ENCODE measurements around the gene MAP3K12.

The MAP3K12 gene

DNA sequence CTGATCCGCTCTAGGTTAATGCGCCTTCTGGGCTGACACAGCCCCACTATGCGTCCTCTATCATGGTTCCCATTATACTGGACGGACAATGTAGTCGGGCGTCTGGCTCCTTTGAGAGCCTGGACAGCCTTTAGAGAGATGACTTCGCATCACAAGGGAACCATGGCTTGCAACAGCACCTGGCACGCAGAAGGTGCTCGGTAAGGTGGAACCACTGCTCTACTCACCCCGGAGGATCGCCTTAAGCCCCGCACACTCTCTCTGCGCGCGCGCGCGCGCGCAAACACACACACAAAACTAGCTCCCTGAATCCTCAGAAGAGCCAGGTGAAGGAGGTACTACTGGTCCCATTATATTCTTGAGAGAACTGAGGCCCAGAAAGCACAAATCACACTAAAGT is 7.1 kb downstream of the MAP3K12 start:
- TF ChIP-seq, protein P1, sequence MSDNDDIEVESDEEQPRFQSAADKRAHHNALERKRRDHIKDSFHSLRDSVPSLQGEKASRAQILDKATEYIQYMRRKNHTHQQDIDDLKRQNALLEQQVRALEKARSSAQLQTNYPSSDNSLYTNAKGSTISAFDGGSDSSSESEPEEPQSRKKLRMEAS (IDR thresholded peaks at IDR 0.05) = no peak
- TF ChIP-seq ZBTB7A (IDR thresholded peaks at IDR 0.05; ENCODE audit: low read depth) (no peak), FOXM1 (IDR thresholded peaks at IDR 0.05; ENCODE audit: borderline replicate concordance, low read depth) (no peak), TAF1 (IDR thresholded peaks at IDR 0.05; ENCODE audit: low read depth) (no peak)

DNA sequence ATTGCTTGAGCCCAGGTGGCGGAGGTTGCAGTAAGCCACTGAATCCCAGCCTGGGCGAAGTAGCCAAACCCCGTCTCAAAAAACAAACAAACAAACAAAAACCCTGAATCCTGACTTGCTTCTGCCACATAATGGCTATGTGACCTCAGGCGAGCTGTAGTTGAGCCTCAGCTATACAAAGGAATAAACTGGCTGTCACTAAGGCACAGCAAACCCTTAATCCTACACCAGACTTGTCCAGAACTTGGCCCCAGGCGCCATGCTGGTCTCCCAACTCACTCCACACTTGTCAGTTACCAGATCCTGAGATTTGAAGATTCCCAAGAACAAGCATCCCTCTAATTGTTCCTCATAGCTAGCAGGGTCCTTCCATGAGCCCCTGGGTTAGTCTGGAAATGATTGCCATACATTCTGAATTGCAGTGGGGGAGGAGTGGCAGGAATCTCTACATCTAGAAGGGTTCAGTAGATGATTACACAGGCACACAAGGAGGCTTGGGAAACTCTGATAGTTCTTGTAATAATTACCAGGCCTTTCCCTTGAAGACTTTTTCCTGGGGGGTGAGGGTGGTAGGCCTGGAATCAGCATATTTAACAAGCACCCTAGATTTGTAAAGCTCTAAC is 9.9 kb downstream of the MAP3K12 start:
- TF ChIP-seq, protein P2, sequence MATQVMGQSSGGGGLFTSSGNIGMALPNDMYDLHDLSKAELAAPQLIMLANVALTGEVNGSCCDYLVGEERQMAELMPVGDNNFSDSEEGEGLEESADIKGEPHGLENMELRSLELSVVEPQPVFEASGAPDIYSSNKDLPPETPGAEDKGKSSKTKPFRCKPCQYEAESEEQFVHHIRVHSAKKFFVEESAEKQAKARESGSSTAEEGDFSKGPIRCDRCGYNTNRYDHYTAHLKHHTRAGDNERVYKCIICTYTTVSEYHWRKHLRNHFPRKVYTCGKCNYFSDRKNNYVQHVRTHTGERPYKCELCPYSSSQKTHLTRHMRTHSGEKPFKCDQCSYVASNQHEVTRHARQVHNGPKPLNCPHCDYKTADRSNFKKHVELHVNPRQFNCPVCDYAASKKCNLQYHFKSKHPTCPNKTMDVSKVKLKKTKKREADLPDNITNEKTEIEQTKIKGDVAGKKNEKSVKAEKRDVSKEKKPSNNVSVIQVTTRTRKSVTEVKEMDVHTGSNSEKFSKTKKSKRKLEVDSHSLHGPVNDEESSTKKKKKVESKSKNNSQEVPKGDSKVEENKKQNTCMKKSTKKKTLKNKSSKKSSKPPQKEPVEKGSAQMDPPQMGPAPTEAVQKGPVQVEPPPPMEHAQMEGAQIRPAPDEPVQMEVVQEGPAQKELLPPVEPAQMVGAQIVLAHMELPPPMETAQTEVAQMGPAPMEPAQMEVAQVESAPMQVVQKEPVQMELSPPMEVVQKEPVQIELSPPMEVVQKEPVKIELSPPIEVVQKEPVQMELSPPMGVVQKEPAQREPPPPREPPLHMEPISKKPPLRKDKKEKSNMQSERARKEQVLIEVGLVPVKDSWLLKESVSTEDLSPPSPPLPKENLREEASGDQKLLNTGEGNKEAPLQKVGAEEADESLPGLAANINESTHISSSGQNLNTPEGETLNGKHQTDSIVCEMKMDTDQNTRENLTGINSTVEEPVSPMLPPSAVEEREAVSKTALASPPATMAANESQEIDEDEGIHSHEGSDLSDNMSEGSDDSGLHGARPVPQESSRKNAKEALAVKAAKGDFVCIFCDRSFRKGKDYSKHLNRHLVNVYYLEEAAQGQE (IDR thresholded peaks at IDR 0.05; ENCODE audit: low read depth) = no peak
- TF ChIP-seq, protein P3, sequence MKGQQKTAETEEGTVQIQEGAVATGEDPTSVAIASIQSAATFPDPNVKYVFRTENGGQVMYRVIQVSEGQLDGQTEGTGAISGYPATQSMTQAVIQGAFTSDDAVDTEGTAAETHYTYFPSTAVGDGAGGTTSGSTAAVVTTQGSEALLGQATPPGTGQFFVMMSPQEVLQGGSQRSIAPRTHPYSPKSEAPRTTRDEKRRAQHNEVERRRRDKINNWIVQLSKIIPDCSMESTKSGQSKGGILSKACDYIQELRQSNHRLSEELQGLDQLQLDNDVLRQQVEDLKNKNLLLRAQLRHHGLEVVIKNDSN (IDR thresholded peaks at IDR 0.05) = no peak
- TF ChIP-seq, protein P1 (IDR thresholded peaks at IDR 0.05) = no peak
- TF ChIP-seq ZBTB7A (IDR thresholded peaks at IDR 0.05; ENCODE audit: low read depth) (no peak), RAD21 (IDR thresholded peaks at IDR 0.05; ENCODE audit: low read depth) (no peak), CEBPB (IDR thresholded peaks at IDR 0.05) (no peak), FOXM1 (IDR thresholded peaks at IDR 0.05; ENCODE audit: borderline replicate concordance, low read depth) (no peak), YY1 (IDR thresholded peaks at IDR 0.05; ENCODE audit: low read depth) (no peak), NFIC (IDR thresholded peaks at IDR 0.05) (no peak), TAF1 (IDR thresholded peaks at IDR 0.05; ENCODE audit: low read depth) (no peak), CREB1 (IDR thresholded peaks at IDR 0.05; ENCODE audit: low read depth) (no peak), EGR1 (IDR thresholded peaks at IDR 0.05) (no peak), EP300 (IDR thresholded peaks at IDR 0.05; ENCODE audit: borderline replicate concordance) (no peak), TEAD4 (IDR thresholded peaks at IDR 0.05) (no peak), TCF12 (IDR thresholded peaks at IDR 0.05; ENCODE audit: low read depth) (no peak)

DNA sequence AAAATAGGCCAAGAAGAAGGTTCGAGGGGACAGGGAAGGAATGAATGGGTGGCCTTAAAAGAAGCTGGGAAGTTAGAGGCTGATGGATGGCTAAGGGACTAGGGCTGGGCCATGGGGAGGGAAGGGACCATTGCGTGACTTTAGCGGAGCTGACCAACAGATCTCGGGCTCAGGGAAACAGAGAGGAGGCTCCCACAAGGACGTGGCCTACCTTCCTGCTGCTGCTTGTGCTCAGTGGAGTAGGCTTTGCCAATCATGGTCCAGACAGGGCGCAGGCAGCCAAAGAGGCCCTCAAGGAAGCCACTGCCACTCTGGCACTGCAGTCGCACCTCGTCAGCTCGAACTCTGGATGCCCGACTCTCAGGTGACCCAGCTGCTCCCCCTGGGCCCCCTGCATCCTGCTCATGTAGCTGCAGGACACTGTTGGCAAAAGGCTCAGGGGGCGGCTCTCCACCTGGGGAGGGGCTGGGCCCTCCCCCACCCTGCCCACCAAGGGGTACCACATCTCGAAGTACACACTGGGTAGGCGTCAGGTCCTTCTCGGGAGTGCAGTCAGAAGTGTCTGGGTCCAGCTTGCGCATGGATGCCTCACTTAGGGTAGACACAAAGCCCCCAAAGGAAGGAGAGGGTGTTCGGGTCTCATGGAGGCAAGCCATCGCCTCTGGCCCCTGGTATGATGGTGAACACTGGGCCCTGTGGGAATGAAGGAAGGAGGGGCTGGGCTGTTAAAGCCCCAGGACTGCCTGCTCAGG is 12.3 kb downstream of the MAP3K12 start:
- peak; percentile 24; the same call in 1 of the 2 replicates for TF ChIP-seq ZBTB7A (IDR thresholded peaks at IDR 0.05; ENCODE audit: low read depth)
- no peak for TF ChIP-seq YY1 (IDR thresholded peaks at IDR 0.05; ENCODE audit: low read depth)

DNA sequence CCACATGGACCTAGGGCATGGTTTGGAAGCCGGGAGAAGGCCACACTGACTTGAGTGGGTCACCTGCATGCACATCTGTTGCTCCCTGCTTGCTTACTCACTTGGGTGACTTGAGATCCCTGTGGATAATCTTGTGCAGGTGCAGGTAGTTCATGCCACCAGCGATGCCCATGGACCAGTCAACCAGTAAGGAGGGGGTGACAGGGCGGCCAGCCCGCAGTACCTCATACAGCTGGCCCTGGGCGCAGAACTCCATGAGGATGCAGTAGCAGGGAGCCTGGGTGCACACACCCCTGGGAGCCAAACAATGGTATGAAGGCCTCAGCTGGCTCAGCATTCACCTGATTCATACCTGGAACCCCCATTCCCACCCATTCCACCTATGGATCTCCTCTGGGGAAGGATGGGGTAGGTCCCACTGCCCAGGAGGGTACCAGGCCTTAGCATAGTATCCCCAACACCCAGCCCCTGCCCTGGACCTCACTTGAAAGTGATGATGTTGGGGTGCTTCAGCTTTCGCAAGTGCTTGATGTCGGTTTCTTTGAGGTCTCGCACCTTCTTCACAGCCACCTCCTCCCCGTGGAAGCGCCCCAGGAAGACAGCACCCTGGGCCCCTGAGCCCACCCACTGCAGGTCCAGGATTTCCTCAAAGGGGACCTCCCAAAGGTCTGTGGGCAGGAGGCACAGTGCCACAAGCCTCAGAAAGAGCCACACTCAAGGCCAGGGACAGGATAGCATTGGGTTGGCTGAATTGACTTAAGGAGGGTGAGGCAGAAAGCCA is 13.1 kb downstream of the MAP3K12 start:
- TF ChIP-seq EP300 (IDR thresholded peaks at IDR 0.05; ENCODE audit: borderline replicate concordance) (no peak), TEAD4 (IDR thresholded peaks at IDR 0.05) (no peak), YY1 (IDR thresholded peaks at IDR 0.05; ENCODE audit: low read depth) (no peak), TCF12 (IDR thresholded peaks at IDR 0.05; ENCODE audit: low read depth) (no peak), NFIC (IDR thresholded peaks at IDR 0.05) (no peak), FOXM1 (IDR thresholded peaks at IDR 0.05; ENCODE audit: borderline replicate concordance, low read depth) (no peak), ZBTB7A (IDR thresholded peaks at IDR 0.05; ENCODE audit: low read depth) (no peak), RAD21 (IDR thresholded peaks at IDR 0.05; ENCODE audit: low read depth) (no peak), EGR1 (IDR thresholded peaks at IDR 0.05) (no peak), TAF1 (IDR thresholded peaks at IDR 0.05; ENCODE audit: low read depth) (no peak), CREB1 (IDR thresholded peaks at IDR 0.05; ENCODE audit: low read depth) (no peak), CEBPB (IDR thresholded peaks at IDR 0.05) (no peak)
- TF ChIP-seq, protein P3 (IDR thresholded peaks at IDR 0.05) = no peak
- TF ChIP-seq, protein P2 (IDR thresholded peaks at IDR 0.05; ENCODE audit: low read depth) = no peak
- TF ChIP-seq, protein P1 (IDR thresholded peaks at IDR 0.05) = no peak

Data from Ishikawa (cell line).